C4-2B (cell line): ENCODE data around the gene POLE3.

Source experiments
- ZFX ChIP-seq: fragments of 450-650 bp; IDR thresholded peaks from 2 replicates; pipeline ENCODE4 v1.6.1; 2017
- TF ChIP-seq, protein P1 (sequence below): fragments of 450-650 bp; conservative IDR thresholded peaks from 2 replicates; pipeline ENCODE4 v1.5.1; 2017; ENCODE audit warnings: mild to moderate bottlenecking

GRCh38 chr9:113427629-113428028 lies 17.2 kb upstream of the POLE3 start:
- TF ChIP-seq, protein P1, sequence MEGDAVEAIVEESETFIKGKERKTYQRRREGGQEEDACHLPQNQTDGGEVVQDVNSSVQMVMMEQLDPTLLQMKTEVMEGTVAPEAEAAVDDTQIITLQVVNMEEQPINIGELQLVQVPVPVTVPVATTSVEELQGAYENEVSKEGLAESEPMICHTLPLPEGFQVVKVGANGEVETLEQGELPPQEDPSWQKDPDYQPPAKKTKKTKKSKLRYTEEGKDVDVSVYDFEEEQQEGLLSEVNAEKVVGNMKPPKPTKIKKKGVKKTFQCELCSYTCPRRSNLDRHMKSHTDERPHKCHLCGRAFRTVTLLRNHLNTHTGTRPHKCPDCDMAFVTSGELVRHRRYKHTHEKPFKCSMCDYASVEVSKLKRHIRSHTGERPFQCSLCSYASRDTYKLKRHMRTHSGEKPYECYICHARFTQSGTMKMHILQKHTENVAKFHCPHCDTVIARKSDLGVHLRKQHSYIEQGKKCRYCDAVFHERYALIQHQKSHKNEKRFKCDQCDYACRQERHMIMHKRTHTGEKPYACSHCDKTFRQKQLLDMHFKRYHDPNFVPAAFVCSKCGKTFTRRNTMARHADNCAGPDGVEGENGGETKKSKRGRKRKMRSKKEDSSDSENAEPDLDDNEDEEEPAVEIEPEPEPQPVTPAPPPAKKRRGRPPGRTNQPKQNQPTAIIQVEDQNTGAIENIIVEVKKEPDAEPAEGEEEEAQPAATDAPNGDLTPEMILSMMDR = no peak
- TF ChIP-seq ZFX = no peak
